Tibial nerve (tissue), 3 donors: Measurements from ENCODE around the gene G3BP2.
"Not testable (repeated sequence)": the region's sequence is repeated elsewhere in the genome, so short reads cannot be mapped to it uniquely, and the experiment has no call there.

Experiments used
- EP300 ChIP-seq, 2 donors: sonication (generic); formaldehyde crosslinking; IDR thresholded peaks; one replicate each; pipeline ENCODE4 v1.6.1; 2017; ENCODE audit warnings: antibody characterized with exemption in 2 of 2, mild to moderate bottlenecking in 1 of 2
- POLR2A ChIP-seq, 2 donors: fragments of 450-650 bp; IDR thresholded peaks; one replicate each; pipeline ENCODE4 v1.6.1; 2017; ENCODE audit warnings: antibody characterized with exemption in 2 of 2, mild to moderate bottlenecking in 2 of 2, moderate library complexity in 2 of 2

GRCh38 chr4:75692066-75692465 is 18.9 kb upstream of the G3BP2 start:
- not testable (repeated sequence) for TF ChIP-seq POLR2A, EP300 (IDR thresholded peaks at IDR 0.05)
